NCI-H69 (cell line): ENCODE results near the gene IL6ST.
"Not testable (repeated sequence)": the region's sequence is repeated elsewhere in the genome, so short reads cannot be mapped to it uniquely, and the experiment has no call there.

Experiments used
- DNase-seq: peaks from one replicate; lab custom pipeline; 2025; lab: John Stamatoyannopoulos, UW

IL6ST gene

DNA sequence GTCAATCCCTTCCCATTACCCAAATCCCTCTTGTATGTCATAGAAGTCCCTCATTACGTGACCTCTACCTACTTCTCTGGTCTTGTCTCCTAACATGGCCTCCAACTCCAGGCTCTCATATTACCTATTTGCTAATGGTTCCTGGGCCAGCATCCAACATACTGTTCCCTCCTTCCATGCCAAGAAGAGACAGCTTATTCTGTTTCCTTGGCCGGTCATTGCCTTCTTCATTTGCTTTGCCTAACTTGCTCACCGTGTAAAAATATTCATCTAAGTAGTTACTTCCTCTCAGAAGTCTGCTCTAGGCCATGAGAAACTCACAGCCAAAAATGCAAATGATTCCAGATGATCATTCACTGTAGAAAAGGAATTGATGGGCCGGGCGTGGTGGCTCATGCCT, 8.9 kb upstream of the IL6ST start:
- DNase-seq = no peak

DNA sequence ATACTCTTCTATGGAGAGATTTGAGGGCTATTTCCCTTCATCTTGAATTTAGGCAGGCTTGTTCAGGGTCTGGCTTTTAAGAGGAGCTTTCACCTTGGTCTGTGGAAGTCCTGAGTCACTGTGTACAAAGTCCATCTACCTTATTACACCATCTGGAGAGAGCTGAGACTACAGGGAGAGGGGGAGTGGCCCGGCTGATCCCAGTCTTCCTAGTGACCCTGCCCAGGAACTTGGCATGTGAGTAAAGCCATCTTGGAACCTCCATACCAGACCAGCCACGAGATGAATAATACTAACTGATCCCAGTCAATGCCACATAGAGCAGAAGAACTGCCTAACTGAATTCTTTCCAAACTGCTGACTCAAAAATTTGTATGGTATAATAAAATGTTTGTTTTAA, 8.4 kb upstream of the IL6ST start:
- DNase-seq = no peak

DNA sequence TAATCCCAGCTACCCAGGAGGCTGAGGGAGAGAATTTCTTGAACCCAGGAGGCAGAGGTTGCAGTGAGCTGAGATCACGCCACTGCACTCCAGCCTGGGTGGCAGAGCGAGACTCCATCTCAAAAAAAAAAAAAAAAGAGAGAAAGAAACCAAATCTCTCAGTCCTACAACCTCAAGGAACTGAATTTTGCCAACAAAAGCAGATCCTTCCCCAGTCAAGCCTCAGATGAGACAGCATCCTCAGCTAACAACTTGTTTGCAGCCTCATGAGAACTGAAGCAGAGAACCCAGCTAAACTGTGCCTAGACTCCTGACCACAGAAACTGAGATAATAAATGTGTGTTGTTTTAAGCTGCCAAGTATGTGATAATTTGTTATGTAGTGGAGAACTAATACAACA, 7.5 kb upstream of the IL6ST start:
- DNase-seq = no peak

DNA sequence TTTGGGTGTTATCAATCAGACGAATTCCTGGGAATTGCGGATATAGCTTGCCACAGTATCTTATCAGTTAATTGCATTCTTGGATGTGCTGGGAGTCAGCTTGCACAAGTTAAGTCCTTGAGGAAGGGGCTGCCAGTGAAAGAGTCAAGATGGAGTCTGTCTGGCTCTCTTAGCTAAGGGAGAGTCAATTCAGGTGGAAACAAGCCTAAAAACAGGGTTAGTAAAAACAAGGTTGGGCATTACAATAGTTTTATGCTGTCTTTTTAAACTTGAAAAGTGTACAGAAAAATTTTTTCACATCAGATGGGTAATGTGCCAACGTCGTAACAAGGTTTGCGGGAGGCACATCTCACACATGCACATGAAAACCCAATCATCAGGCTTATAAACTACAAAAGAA, 5.5 kb upstream of the IL6ST start:
- not testable (repeated sequence) for DNase-seq

DNA sequence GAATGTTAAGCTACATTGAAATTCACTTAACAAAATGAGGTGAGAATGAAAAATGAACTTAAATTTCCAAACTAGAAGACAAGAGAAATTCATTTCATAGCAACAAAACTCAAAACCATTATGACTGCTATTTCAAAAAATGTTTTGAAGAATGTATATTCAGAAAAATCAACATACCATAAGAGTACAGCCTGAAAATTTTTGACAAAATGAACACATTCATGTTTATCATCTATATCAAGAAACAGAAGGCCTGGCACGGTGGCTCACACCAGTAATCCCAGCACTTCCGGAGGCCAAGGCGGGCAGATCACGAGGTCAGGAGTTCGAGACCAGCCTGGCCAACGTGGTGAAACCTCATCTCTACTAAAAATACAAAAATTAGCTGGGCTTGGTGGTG, 4.2 kb upstream of the IL6ST start:
- no peak for DNase-seq

DNA sequence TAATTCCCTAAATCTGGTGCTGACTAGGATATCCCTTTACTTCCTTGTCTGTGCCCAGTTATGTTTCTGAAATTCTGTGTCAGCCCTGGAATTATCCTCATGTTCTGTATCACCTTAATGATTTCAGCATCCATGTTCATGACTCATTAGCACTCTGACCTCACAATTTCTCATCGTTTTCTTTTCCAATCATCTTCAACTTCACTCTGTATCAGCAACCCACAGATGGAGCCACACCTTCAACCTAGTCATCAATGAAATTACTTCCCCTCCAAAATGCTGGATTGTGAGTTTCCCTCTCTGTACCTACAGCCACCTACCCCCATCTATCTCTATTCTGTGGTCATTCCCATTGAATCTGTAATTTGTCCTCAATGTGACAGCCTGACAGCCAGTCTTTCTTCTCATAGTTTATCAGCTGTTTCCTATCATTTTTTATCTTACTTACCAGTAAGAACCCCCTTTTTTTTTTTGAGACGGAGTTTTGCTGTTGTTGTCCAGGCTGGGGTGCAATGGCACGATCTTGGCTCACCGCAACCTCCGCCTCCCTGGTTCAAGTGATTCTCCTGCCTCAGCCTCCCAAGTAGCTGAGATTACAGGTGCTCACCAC, 3.1 kb upstream of the IL6ST start:
- no peak for DNase-seq

DNA sequence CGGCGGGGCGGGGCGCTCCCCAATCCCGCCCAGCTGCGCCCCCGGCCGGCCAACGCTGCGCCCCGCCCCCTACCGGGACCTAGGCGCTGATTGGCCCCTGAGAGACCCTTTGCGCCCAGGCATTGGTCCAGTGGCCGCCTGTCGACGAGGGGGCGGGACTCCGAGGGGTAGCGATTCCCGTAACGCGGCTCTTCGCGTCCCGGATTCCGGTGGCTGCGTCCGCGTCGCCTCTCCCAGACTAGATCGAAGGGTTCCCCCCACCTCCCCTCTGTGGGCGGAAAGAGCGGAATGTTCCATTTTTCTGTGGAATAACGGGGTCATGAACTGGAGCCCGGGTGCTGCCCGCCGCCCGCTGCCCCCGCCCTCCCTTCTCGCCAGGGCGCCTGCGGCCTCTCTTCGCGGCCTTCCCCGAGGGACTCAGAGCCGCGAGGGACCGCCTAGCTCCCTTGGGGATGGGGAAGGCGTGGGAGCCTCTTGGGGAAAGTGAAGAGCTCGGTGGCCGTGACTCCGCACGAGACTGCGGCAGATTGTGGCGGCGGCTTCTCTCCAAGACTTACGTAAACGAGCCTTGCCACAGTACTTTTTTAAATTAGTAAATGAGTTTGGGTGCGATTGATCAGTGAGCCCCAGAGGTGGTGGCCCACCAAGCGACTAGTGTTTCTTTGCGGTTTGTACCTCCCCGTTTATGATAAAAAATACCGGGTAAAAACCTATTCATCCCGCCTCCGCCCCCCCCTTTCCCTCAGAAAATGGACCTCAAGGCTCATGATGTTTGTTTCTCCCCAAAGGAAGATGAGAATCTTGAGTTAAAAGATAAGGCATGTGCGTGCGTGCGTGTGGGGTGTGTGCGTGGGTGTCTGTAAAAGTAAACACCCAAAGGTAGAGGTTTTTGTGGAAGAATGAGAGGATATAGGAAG, 493 bp upstream of the IL6ST start:
- DNase-seq = peak; percentile 93

DNA sequence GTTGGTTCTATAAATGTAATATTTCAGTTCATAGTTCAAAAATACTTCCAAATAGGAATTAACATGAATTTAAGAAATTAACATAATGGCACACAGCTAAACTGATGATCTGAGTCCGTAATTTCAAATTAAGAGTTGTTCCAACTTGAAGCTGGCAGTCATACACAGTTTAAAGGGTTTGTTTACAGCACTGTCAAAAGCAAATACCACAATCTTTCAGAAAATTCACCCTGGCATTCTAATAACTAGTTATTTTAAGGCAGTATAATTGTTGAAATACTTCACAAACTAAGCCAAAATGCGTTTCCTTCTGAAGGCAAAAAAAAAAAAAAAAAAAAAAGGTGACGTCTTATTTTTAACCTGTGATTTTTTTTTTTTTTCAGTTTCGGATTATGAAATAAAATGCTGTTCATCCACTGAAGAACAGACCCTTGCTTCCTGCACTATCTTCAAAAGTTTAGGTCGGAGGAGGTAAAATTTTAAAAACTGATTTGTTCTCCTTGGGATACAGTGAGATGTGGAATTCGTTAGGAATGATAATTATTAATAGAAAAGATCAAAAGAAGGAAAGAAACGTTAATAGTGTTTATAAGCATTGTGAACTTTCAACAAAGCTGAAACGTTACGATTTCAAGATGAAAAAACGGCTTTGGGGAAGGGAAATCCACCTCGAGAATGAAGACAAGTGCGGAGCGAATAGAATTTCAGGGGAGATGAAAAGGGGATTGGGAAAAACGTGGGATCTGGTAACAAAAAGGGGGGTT, 850 bp downstream of the IL6ST start:
- peak; percentile 40 for DNase-seq

DNA sequence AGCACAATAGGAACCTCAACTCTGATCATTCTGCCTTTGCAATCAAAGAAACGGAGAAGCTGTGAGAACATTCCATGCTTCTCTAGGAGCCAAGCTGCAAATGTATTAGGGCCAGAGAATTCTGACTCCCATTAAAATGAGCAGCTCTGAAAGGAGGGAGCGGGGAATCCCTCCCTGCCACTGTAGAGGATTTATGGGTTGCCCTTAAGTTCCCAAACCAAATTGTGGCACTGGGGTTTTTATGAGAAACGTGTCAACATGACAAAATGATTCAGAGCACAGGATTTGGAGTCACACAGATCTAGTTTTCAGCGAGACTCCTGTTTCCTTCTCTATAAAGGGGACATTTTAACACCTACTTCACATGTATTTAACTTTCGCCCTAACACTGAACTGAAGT, 1.8 kb downstream of the IL6ST start:
- DNase-seq = peak; percentile 6

DNA sequence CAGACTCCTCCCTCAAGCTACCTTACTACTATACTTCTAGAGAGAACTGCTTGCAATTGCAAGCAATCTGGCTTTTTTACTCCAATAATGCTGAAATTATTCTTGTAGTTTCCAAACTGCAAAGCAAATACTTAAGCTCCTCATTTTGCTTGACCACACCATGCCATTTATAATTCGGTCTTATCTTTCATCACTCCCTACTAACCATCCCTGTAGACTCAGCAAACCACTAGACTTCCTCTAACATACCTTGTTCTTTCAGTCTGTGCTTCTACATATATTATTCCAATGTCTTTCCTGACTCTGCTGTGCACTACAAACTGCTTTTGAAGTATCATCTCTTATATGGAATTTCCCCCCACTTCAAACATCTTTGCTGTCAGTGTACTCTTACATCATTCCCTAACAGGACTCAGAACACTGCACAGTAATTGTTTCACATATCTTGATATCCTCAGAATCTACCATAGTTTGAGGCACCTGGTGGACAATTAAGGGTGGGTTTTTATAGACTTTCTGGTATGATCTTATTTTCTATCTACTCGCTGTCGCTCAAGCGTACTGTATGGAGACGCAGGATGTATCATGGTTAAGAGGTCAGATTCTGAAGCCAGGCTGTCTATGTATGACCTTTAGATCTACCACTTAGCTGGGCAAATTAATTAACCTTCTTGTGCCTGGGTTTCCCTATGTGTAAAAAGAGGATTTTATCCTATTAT, 2.8 kb downstream of the IL6ST start:
- no peak for DNase-seq

DNA sequence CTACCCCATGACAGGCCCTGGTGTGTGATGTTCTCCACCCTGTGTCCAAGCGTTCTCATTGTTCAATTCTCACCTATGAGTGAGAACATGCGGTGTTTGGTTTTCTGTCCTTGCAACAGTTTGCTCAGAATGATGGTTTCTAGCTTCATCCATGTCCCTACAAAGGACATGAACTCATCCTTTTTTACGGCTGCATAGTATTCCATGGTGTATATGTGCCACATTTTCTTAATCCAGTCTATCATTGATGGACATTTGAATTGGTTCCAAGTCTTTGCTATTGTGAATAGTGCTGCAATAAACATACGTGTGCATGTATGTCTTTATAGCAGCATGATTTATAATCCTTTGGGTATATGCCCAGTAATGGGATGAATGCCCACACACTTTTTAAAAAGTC, 3.9 kb downstream of the IL6ST start:
- not testable (repeated sequence) for DNase-seq

DNA sequence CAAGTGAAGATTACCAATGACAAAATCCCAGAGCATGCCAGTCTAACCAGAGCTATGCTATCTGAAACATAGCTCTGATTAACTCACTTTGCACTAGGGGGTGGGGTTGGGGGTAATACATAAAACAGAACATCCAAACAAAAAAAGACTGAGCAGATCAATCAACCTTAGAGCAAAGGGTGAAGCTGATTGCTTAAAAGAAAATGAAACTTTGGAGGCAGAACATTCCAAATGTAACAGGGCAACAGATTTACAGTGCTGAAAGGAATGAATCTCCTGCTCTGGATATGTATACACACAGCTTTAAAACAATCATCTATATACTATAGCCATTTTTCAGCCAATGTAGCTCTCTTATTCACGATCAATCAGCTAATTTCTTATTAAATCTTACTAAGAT, 4.9 kb downstream of the IL6ST start:
- DNase-seq = no peak

DNA sequence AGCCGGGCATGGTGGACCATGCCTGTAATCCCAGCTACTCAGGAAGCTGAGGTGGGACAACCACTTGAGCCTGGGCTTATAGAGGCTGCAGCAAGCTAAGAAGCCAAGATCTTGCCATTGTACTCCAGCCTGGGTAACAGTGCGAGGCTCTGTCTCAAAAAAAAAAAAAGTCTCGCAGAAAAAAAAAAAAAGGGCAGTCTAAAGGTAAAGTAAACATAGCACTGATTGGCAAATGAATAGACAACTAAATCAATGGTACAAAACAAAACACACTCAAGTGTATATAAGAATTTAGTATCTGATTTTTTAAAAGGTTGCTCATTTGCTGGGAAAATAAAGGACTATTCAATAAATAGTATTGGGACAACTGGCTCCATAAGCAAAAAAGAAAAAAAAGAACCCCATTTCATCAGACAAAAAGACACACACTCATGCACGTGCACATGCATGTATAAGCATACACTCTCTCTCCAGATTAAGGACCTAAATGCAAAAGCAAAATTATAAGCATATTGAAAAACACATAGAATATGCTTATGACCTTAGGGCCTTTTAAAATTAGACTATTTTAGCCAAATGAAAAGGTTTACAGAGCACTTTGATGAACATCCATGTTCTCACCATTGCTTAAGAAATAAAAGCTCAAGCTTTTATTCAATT, 5.7 kb downstream of the IL6ST start:
- DNase-seq = no peak

DNA sequence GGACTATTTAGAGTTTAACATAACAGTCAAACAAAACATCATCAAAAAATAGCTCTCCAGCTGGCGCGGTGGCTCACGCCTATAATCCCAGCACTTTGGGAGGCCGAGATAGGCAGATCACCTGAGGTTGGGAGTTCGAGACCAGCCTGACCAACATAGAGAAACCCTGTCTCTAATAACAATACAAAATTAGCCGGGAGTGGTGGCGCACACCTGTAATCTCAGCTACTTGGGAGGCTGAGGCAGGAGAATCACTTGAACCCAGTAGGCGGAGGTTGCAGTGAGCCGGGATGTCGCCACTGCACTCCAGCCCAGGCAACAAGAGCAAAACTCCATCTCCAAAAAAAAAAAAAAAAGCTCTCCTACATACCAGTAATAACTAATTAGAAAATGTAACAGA, 6.3 kb downstream of the IL6ST start:
- not testable (repeated sequence) for DNase-seq

DNA sequence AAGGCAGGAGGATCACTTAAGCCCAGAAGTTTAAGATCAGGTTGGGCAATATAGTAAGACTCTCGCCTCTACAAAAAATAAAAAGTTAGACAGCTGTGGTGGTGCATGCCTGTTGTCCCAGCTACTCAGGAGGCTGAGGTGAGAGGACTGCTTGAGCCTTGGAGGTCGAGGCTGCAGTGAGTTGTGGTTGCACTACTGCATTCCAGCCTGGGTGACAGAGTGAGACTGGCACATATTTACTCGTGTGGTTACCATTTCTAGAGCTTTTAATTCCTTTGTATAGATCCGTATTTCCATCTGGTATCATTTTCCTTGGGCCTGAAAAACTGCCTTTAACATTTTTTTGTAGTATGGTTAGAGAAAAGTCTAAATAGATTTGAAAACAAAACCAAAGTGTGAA, 7.8 kb downstream of the IL6ST start:
- no peak for DNase-seq

DNA sequence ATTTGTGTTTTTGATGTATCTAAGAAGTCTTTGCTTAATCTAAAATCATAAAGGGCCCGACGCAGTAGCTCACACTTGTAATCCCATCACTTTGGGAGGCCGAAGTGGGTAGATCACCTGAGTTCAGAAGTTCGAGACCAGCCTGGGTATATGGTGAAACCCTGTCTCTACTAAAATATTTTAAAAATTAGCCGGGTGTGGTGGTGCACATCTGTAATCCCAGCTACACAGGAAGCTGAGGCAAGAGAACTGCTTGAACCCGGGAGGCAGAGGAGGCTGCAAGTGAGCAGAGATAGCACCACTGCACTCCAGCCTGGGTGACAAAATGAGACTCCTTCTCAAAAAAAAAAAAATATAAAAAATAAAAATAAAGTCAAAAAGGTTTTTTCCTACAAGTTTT, 9.6 kb downstream of the IL6ST start:
- DNase-seq = no peak

DNA sequence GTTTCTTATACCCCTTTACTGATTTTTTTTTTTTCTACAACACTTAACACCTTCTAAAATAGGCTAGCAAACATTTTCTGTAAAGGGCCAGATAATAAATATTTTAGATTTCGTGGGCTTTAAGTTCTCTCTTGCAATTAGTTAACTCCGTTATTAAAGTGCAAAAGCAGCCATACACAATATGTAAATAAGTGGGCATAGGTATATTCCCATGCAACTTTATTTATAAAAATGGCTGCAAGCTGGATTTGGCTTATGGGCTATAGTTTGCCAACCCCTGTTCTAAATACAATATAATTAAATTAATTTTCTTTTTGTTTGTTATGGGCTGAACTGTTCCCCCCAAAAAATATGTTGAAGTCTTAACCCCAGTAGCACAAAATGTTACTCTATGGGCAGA, 10.8 kb downstream of the IL6ST start:
- DNase-seq = no peak

DNA sequence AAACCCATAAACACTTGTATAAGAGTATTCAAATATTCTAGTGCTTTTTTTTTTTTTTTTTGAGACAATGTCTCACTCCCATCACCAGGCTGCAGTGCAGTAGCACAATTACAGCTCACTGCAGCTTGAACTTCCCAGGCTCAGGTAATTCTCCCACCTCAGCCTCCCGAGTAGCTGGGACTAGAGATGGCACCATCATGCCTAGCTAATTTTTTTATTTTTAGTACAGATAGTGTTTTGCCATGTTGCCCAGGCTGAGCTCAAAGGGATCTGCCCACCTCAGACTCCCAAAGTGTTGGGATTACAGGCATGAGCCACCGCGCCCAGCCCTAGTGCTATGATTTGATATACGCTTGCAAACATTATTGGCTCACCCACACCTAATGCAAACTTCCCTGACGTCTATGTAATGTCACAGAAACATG, 11.8 kb downstream of the IL6ST start:
- DNase-seq = no peak

DNA sequence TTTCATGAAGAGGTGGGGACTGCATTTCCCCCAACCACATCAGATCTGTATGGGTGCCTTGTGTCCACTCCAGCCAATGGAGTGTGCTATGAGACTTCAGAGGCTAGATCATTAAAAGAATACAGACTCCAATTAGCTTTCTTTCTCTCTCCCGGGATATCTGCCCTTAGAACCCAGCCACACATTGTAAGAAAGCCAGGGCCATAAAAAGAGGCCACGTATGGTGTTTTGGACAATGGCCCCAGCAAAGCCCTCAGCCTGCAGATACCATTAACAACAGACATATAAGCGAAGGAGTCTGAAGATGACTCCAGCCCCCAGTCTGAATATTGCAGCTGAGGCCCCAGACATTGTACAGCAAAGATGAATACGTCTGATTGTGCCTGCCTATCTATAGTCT, 21.5 kb downstream of the IL6ST start:
- no peak for DNase-seq

DNA sequence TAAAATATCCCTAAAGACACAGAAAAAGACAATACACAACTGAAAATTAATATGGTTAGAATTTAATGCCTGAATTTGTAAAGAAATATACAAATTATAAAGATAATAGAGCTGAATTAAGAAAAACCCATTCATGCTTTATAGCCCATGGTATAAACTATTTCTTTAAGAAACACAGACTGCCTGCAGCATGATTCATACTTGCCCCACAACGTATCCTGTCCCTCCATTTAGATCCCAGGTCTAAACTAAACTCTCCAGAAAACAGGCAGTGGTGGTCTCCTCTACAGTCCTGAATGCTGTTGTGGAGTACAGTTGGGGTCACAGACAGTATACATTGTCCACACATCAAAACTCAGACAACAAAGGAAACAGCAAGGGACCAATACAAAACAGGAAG, 24.8 kb downstream of the IL6ST start:
- DNase-seq = no peak

DNA sequence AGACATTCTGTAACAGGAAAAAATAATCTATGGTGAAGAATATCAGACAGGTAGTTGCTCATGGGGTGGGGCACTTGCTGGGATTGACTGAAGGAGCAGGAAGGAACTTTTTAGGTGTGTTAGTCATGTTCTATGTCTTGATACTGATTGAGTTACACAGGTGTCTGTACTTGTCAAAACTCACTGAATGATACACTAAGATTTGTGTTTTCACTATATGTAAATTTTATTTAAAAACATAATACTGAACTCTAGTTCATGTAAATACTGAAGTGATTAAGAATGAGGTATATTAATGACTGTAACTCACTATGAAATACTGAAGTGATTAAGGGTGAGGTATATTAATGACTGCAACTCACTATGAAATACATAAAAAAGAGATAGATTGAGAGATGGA, 28.5 kb downstream of the IL6ST start:
- no peak for DNase-seq

DNA sequence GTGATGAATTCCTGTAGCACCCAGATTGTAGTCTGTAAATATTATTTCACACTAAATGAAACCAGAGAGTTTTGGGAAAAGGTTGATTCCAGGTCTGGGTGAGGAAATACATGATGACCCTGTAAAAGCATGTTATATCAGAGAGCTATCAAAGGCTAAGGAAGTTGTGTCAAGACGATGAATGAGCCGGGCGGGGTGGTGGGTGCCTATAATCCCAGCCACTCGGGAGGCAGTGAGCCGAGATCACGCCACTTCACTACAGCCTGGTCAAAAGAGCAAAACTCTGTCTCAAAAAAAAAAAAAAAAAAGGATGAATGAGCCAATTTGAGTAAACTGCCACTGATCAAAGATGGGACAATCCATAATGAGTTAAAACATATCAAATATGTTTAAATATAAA, 29.2 kb downstream of the IL6ST start:
- DNase-seq = no peak
